Spleen (tissue), 11 donors: ENCODE measurements around the gene ATXN10. TPM values are rescaled to one million over a fixed set of nuclear protein-coding genes. Genes with fewer than 3 reads are reported as not detected.

Experiments used
- DNase-seq: peaks from one replicate; pipeline ENCODE4 v3.0.0-alpha.2; 2020
- H3K27ac ChIP-seq, 8 donors: fragments of 200-600 bp; sonication (generic) in 7 of 8; 1 replicate in 4 of 8; 2 replicates in 4 of 8; pipeline versions ENCODE4 v1.5.0 to v1.8.0; 2016 to 2021; ENCODE audit warnings: inconsistent platforms in 4 of 8, mild to moderate bottlenecking in 4 of 8, moderate library complexity in 1 of 8
- H3K27me3 ChIP-seq, 7 donors: fragments of 200-600 bp; sonication (generic) in 6 of 7; replicated peaks in 1 of 7; 1 replicate in 4 of 7; 2 replicates in 3 of 7; pipeline versions ENCODE4 v1.5.0 to v1.8.0; 2016 to 2021; ENCODE audit warnings: inconsistent platforms in 3 of 7, mild to moderate bottlenecking in 1 of 7
- H3K36me3 ChIP-seq, 6 donors: fragments of 200-600 bp; sonication (generic) in 5 of 6; 1 replicate in 4 of 6; 2 replicates in 2 of 6; pipeline versions ENCODE4 v1.5.0 to v1.8.0; 2016 to 2021; ENCODE audit warnings: inconsistent platforms in 2 of 6
- H3K4me1 ChIP-seq, 6 donors: fragments of 200-600 bp; sonication (generic) in 5 of 6; 1 replicate in 3 of 6; 2 replicates in 3 of 6; pipeline versions ENCODE4 v1.5.0 to v1.8.0; 2016 to 2021; ENCODE audit warnings: inconsistent platforms in 3 of 6
- H3K4me3 ChIP-seq, 8 donors: fragments of 200-600 bp; sonication (generic) in 7 of 8; 1 replicate in 4 of 8; 2 replicates in 4 of 8; pipeline versions ENCODE4 v1.5.0 to v1.8.0; 2016 to 2021; ENCODE audit warnings: inconsistent platforms in 4 of 8, mild to moderate bottlenecking in 4 of 8, moderate library complexity in 2 of 8
- H3K9me3 ChIP-seq, 8 donors: fragments of 200-600 bp; sonication (generic) in 7 of 8; 1 replicate in 4 of 8; 2 replicates in 4 of 8; pipeline versions ENCODE4 v1.5.0 to v1.8.0; 2016 to 2021; ENCODE audit warnings: inconsistent platforms in 4 of 8
- POLR2A ChIP-seq, 3 donors: fragments of 450-650 bp; IDR thresholded peaks; one replicate each; pipeline ENCODE4 v1.5.1; 2017; ENCODE audit warnings: antibody characterized with exemption in 3 of 3, mild to moderate bottlenecking in 1 of 3
- POLR2AphosphoS5 ChIP-seq, 3 donors: sonication (generic); formaldehyde crosslinking; IDR thresholded peaks; one replicate each; pipeline ENCODE4 v1.5.1; 2017; ENCODE audit warnings: antibody characterized with exemption in 3 of 3
- WGBS, 5 donors: extraction: QIAGEN DNeasy Blood & Tissue Kit in 3 of 5; methylation state at CpG; one replicate each; pipeline versions ENCODE4 v1.1.5 to v1.1.7; 2013 to 2018; 5-methylcytosine and 5-hydroxymethylcytosine counted together
- intact Hi-C: fragments of 100-400 bp; cut with DNase I; formaldehyde crosslinking; loops from one replicate; pipeline ENCODE4 v1.15.0; 2023; ENCODE audit warnings: low total_unique reads
- polyA plus RNA-seq, 3 donors: library from polyadenylated mRNA; stranded (reverse); fragments of 200-250 nt; gene quantifications; one replicate each; pipeline ENCODE4 v1.2.1, GENCODE V29; 2013
- total RNA-seq, 7 donors: library from RNA; depleted of rRNA in 3 of 7; stranded (reverse); fragments of >200 nt in 3 of 7; fragmentation: NEBNext Ultra II Directional in 4 of 7; extraction: Animal tissue kit (Norgen Biotek cat#: 25700) in 4 of 7; gene quantifications; one replicate each; pipeline versions ENCODE4 v1.1.0 to v1.2.1, GENCODE V29; 2016 to 2021
- TF ChIP-seq, protein P1 (sequence below), 11 experiments: fragments of 200-600 bp in 7 of 11; fragments of 450-650 bp in 4 of 11; sonication (generic) in 4 of 11; IDR thresholded peaks in 8 of 11; conservative IDR thresholded peaks in 3 of 11; 1 replicate in 7 of 11; 2 replicates in 4 of 11; pipeline versions ENCODE4 v1.4.0 to v1.8.0; 2016 to 2021; ENCODE audit warnings: antibody characterized with exemption in 11 of 11, inconsistent platforms in 4 of 11, mild to moderate bottlenecking in 1 of 11
- donor health status: healthy with polysubstance abuse.
- donor health status: DM: no; HTN: no; CAD: no; lungs with moderate emphysema.
- donor health status: DM: no; HTN: no; CAD: no.
- donor health status: Bipolar disorder and iron deficiency.
- donor health status: healthy.
- donor health status: DM: no; HTN: no; CAD: no.
- donor health status: DM: yes; HTN: yes; CAD: no.

The ATXN10 gene
- total and polyA plus RNA-seq, 10 donors, result 46.1 to 119 (median 84.6) TPM

- TF ChIP-seq, protein P1, sequence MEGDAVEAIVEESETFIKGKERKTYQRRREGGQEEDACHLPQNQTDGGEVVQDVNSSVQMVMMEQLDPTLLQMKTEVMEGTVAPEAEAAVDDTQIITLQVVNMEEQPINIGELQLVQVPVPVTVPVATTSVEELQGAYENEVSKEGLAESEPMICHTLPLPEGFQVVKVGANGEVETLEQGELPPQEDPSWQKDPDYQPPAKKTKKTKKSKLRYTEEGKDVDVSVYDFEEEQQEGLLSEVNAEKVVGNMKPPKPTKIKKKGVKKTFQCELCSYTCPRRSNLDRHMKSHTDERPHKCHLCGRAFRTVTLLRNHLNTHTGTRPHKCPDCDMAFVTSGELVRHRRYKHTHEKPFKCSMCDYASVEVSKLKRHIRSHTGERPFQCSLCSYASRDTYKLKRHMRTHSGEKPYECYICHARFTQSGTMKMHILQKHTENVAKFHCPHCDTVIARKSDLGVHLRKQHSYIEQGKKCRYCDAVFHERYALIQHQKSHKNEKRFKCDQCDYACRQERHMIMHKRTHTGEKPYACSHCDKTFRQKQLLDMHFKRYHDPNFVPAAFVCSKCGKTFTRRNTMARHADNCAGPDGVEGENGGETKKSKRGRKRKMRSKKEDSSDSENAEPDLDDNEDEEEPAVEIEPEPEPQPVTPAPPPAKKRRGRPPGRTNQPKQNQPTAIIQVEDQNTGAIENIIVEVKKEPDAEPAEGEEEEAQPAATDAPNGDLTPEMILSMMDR (IDR thresholded peaks at IDR 0.05 in 8 of 11, conservative IDR thresholded peaks at IDR 0.05 in 3 of 11), result no peak
- TF ChIP-seq POLR2A (IDR thresholded peaks at IDR 0.05), result no peak
- TF ChIP-seq POLR2AphosphoS5 (IDR thresholded peaks at IDR 0.05), result no peak
- no peak overlapping the region for H3K4me3 ChIP-seq
- intact Hi-C loops, result no loop called here
Observed at GRCh38 chr22:45762545-45763235, 91.1 kb downstream of the ATXN10 start.

DNA sequence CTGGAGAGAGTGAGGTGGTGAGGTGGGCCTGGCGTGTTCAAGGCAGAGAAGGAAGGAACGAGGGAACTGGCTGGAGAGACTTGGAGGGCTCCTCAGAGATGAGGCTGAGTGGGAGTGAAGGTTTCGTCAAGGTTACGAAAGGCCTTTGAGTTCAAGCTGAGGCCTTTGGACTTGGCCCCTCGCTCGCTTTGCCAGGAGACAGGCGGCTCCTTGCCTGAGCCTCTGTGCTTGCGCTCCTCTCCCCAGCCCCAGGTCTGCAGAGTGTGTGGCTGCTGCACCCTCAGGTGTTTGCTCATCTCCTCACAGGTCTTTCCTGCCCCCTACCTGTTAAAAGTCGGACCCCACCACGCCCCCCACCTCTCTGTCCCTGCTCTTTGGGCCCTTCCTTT lies 91.6 kb downstream of the ATXN10 start:
- intact Hi-C loops, result no loop called here
- DNase-seq, result no peak
- Histone ChIP-seq H3K27me3 (no peaks in the 10 kb centered on the region), H3K36me3 (peaks cover 0 to 39% (median 0%) of the 10 kb centered on the region in 6 donors), H3K4me1 (no peaks in the 10 kb centered on the region), H3K27ac (no peak overlapping the region), H3K9me3 (no peaks in the 10 kb centered on the region), H3K4me3 (no peak overlapping the region)
- 90 to 95% (median 91%) methylated on average over 10 of the region's 10 CpGs for WGBS, 5 donors
- TF ChIP-seq, protein P1 (IDR thresholded peaks at IDR 0.05 in 8 of 11, conservative IDR thresholded peaks at IDR 0.05 in 3 of 11), result no peak
- no peak for TF ChIP-seq POLR2A (IDR thresholded peaks at IDR 0.05)
- no peak for TF ChIP-seq POLR2AphosphoS5 (IDR thresholded peaks at IDR 0.05)

More at GRCh38 chr22:45762545-45763235, 91.1 kb downstream of the ATXN10 start:
- no peaks in the 10 kb centered on the region for H3K9me3 ChIP-seq
- no peak overlapping the region for H3K27ac ChIP-seq
- no peak for DNase-seq
- peaks cover 0 to 44% (median 0%) of the 10 kb centered on the region in 6 donors for H3K36me3 ChIP-seq
- WGBS, 5 donors, result 90 to 95% (median 94%) methylated on average over 6 to 7 of the region's 7 CpGs
- no peaks in the 10 kb centered on the region for H3K4me1 ChIP-seq
- H3K27me3 ChIP-seq, result no peaks in the 10 kb centered on the region

- no peak for TF ChIP-seq POLR2AphosphoS5 (IDR thresholded peaks at IDR 0.05)
- TF ChIP-seq POLR2A (IDR thresholded peaks at IDR 0.05), result no peak
- TF ChIP-seq, protein P1 (IDR thresholded peaks at IDR 0.05 in 8 of 11, conservative IDR thresholded peaks at IDR 0.05 in 3 of 11), result no peak
- Histone ChIP-seq H3K9me3 (peaks cover 0 to 7% (median 0%) of the 10 kb centered on the region in 8 donors), H3K4me1 (peaks cover 0 to 10% (median 0%) of the 10 kb centered on the region in 6 donors), H3K27ac (no peak overlapping the region), H3K4me3 (no peak overlapping the region), H3K27me3 (no peaks in the 10 kb centered on the region), H3K36me3 (peaks cover 0 to 36% (median 2%) of the 10 kb centered on the region in 6 donors)
- DNase-seq, result no peak
- intact Hi-C loops, result no loop called here
- WGBS, 5 donors, result 89 to 95% (median 92%) methylated on average over 3 of the region's 3 CpGs
Observed at GRCh38 chr22:45768490-45768889, 96.9 kb downstream of the ATXN10 start.

DNA sequence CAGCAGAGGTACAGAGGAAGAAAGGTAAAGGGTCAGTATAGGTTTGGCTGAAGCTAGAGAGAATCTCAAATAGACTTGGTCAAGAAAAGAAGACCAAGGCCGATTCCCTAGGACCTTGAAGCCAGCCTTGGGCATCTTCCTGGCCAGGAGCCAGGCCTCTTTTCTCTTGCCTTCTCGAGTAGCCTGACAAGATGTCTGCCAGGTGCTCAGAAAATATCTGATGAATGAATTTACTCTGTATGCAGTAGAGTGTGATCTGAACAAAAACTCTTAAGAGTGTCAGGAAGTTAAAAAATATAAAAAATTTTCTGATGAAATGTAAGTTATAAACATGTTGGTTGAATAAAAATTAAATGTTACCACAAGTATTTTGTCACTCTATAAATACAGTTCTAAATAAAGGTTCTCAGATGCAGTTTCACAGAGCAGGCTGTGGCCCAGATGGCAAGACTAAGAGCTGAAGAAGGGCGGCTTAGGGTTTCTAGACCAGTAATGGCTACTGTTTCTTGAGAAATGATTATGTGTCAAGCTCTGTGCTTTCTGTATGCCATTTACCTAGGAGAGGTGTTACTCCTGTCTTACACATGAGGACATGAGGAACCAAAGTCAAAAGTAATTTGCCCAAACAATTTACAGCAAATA lies 98.1 kb downstream of the ATXN10 start:
- Histone ChIP-seq H3K36me3 (peaks cover 0 to 24% (median 2%) of the 10 kb centered on the region in 6 donors), H3K4me1 (peaks cover 0 to 21% (median under 1%) of the 10 kb centered on the region in 6 donors), H3K4me3 (no peak overlapping the region), H3K9me3 (peaks cover 0 to 7% (median 0%) of the 10 kb centered on the region in 8 donors), H3K27me3 (no peaks in the 10 kb centered on the region), H3K27ac (no peak overlapping the region)
- no peak for DNase-seq
- WGBS, 5 donors, result 71 to 89% (median 80%) methylated on average over 3 of the region's 3 CpGs
- intact Hi-C loops, result no loop called here
- TF ChIP-seq POLR2AphosphoS5 (IDR thresholded peaks at IDR 0.05) (no peak), POLR2A (IDR thresholded peaks at IDR 0.05) (no peak)
- TF ChIP-seq, protein P1 (IDR thresholded peaks at IDR 0.05 in 8 of 11, conservative IDR thresholded peaks at IDR 0.05 in 3 of 11), result no peak
